HUES6 (cell line): ENCODE data around the gene MEF2D.

ENCODE experiments used
- H3K27ac ChIP-seq: 2 replicates; pipeline ENCODE4 v1.7.0; 2013; ENCODE audit warnings: low read depth, mild to moderate bottlenecking, low read length, inconsistent platforms
- H3K27me3 ChIP-seq: 2 replicates; pipeline ENCODE4 v1.6.1; 2013; ENCODE audit warnings: low read length; ENCODE audit not compliant: control insufficient read depth, insufficient read depth
- H3K36me3 ChIP-seq: 2 replicates; pipeline ENCODE4 v1.6.1; 2013; ENCODE audit warnings: low read length; ENCODE audit not compliant: control insufficient read depth, insufficient read depth
- H3K4me1 ChIP-seq: 2 replicates; pipeline ENCODE4 v1.6.1; 2013; ENCODE audit warnings: low read length; ENCODE audit not compliant: control insufficient read depth, insufficient read depth
- H3K4me3 ChIP-seq: 2 replicates; pipeline ENCODE4 v1.5.1; 2013; ENCODE audit warnings: low read depth, low read length
- H3K9ac ChIP-seq: one replicate; pipeline ENCODE4 v1.6.1; 2013; ENCODE audit warnings: mild to moderate bottlenecking, low read length
- H3K9me3 ChIP-seq: 2 replicates; pipeline ENCODE4 v1.6.1; 2013; ENCODE audit warnings: low read depth, low read length; ENCODE audit not compliant: control insufficient read depth, insufficient read depth

The MEF2D gene

GRCh38 chr1:156500793-156501506 is 375 bp upstream of the MEF2D start:
- Histone ChIP-seq H3K9ac (peak overlapping the region; percentile 89), H3K4me3 (peak overlapping the region; percentile 76), H3K36me3 (no peaks in the 10 kb centered on the region), H3K4me1 (peaks cover 61% of the 10 kb centered on the region), H3K27ac (peak overlapping the region; percentile 89), H3K27me3 (no peaks in the 10 kb centered on the region), H3K9me3 (peaks cover 3% of the 10 kb centered on the region; the same call in 1 of the 2 replicates)

GRCh38 chr1:156499842-156500542 is 583 bp downstream of the MEF2D start:
- no peaks in the 10 kb centered on the region for H3K36me3 ChIP-seq
- H3K4me1 ChIP-seq, result peaks cover 64% of the 10 kb centered on the region
- H3K9ac ChIP-seq, result peak overlapping the region; percentile 74
- peak overlapping the region; percentile 76 for H3K4me3 ChIP-seq
- no peak overlapping the region for H3K27ac ChIP-seq
- no peaks in the 10 kb centered on the region for H3K27me3 ChIP-seq
- peaks cover 3% of the 10 kb centered on the region; the same call in 1 of the 2 replicates for H3K9me3 ChIP-seq

GRCh38 chr1:156499194-156499841 is 1.3 kb downstream of the MEF2D start:
- Histone ChIP-seq H3K4me1 (peaks cover 66% of the 10 kb centered on the region), H3K4me3 (peak overlapping the region; percentile 76), H3K27me3 (no peaks in the 10 kb centered on the region), H3K27ac (no peak overlapping the region), H3K9ac (no peak overlapping the region), H3K9me3 (peaks cover 3% of the 10 kb centered on the region; the same call in 1 of the 2 replicates), H3K36me3 (no peaks in the 10 kb centered on the region)

- no peaks in the 10 kb centered on the region for H3K27me3 ChIP-seq
- peak overlapping the region; percentile 76 for H3K4me3 ChIP-seq
- no peak overlapping the region for H3K27ac ChIP-seq
- no peak overlapping the region for H3K9ac ChIP-seq
- no peaks in the 10 kb centered on the region for H3K36me3 ChIP-seq
- peaks cover 60% of the 10 kb centered on the region for H3K4me1 ChIP-seq
- peaks cover 3% of the 10 kb centered on the region; the same call in 1 of the 2 replicates for H3K9me3 ChIP-seq
Observed at GRCh38 chr1:156498432-156499193, 2.0 kb downstream of the MEF2D start.

GRCh38 chr1:156497743-156498431 is 2.7 kb downstream of the MEF2D start:
- Histone ChIP-seq H3K4me1 (peaks cover 60% of the 10 kb centered on the region), H3K9me3 (peaks cover 3% of the 10 kb centered on the region; the same call in 1 of the 2 replicates), H3K36me3 (no peaks in the 10 kb centered on the region), H3K4me3 (peak overlapping the region; percentile 35), H3K27ac (no peak overlapping the region), H3K9ac (no peak overlapping the region), H3K27me3 (no peaks in the 10 kb centered on the region)

GRCh38 chr1:156497078-156497742 is 3.4 kb downstream of the MEF2D start:
- Histone ChIP-seq H3K27ac (no peak overlapping the region), H3K4me1 (peaks cover 60% of the 10 kb centered on the region), H3K9me3 (peaks cover under 1% of the 10 kb centered on the region; the same call in 1 of the 2 replicates), H3K9ac (no peak overlapping the region), H3K27me3 (no peaks in the 10 kb centered on the region), H3K36me3 (no peaks in the 10 kb centered on the region), H3K4me3 (no peak overlapping the region)

GRCh38 chr1:156496211-156496761 is 4.3 kb downstream of the MEF2D start:
- no peaks in the 10 kb centered on the region for H3K36me3 ChIP-seq
- H3K27me3 ChIP-seq, result no peaks in the 10 kb centered on the region
- peaks cover 63% of the 10 kb centered on the region for H3K4me1 ChIP-seq
- peak overlapping the region; percentile 13 for H3K9ac ChIP-seq
- H3K4me3 ChIP-seq, result no peak overlapping the region
- no peak overlapping the region for H3K27ac ChIP-seq
- H3K9me3 ChIP-seq, result no peaks in the 10 kb centered on the region

GRCh38 chr1:156495401-156496140 is 5.0 kb downstream of the MEF2D start:
- H3K9me3 ChIP-seq, result no peaks in the 10 kb centered on the region
- no peak overlapping the region for H3K4me3 ChIP-seq
- H3K36me3 ChIP-seq, result no peaks in the 10 kb centered on the region
- H3K27ac ChIP-seq, result no peak overlapping the region
- H3K4me1 ChIP-seq, result peaks cover 71% of the 10 kb centered on the region
- H3K27me3 ChIP-seq, result no peaks in the 10 kb centered on the region
- H3K9ac ChIP-seq, result no peak overlapping the region

- Histone ChIP-seq H3K9ac (no peak overlapping the region), H3K27me3 (no peaks in the 10 kb centered on the region), H3K36me3 (no peaks in the 10 kb centered on the region), H3K4me1 (peaks cover 82% of the 10 kb centered on the region), H3K4me3 (no peak overlapping the region), H3K9me3 (no peaks in the 10 kb centered on the region), H3K27ac (no peak overlapping the region)
Observed at GRCh38 chr1:156494309-156494895, 6.2 kb downstream of the MEF2D start.
